ENCODE measurements around the gene FYTTD1.

Gene FYTTD1

GRCh38 chr3:197736491-197737318 lies 13.0 kb upstream of the FYTTD1 start, which contains the start of gene RUBCN:
RUBCN (minus strand) TSS chr3:197736904; CDS start chr3:197736719, 185 bp downstream.
- DNase-seq (ENCODE audit: extremely low read depth in 1 of 2, low read depth in 1 of 2), result peak; percentile 93 to 94

GRCh38 chr3:197737319-197737649 lies 12.4 kb upstream of the FYTTD1 start:
- no peak for DNase-seq (ENCODE audit: extremely low read depth in 1 of 2, low read depth in 1 of 2)

- no peak for DNase-seq (ENCODE audit: extremely low read depth in 1 of 2, low read depth in 1 of 2)
Observed at GRCh38 chr3:197737749-197738462, 11.8 kb upstream of the FYTTD1 start.

- no peak for DNase-seq (ENCODE audit: extremely low read depth in 1 of 2, low read depth in 1 of 2)
Observed at GRCh38 chr3:197742787-197743186, 6.9 kb upstream of the FYTTD1 start.

- DNase-seq (ENCODE audit: extremely low read depth in 1 of 2, low read depth in 1 of 2), result no peak
Observed at GRCh38 chr3:197746209-197746608, 3.5 kb upstream of the FYTTD1 start.

GRCh38 chr3:197746801-197747237 lies 2.9 kb upstream of the FYTTD1 start:
- DNase-seq (ENCODE audit: extremely low read depth in 1 of 2, low read depth in 1 of 2), result no peak

GRCh38 chr3:197748597-197749314 lies 927 bp upstream of the FYTTD1 start:
- no peak for DNase-seq (ENCODE audit: extremely low read depth in 1 of 2, low read depth in 1 of 2)

- DNase-seq (ENCODE audit: extremely low read depth in 1 of 2, low read depth in 1 of 2), result peak; percentile 33 to 43
Observed at GRCh38 chr3:197749315-197749600, 425 bp upstream of the FYTTD1 start.

GRCh38 chr3:197750396-197750831 lies 731 bp downstream of the FYTTD1 start:
- DNase-seq (ENCODE audit: extremely low read depth in 1 of 2, low read depth in 1 of 2), result peak; percentile 19 to 25

GRCh38 chr3:197750858-197751737 lies 1.4 kb downstream of the FYTTD1 start:
- peak in 1 of 2 donors; percentile 27 for DNase-seq (ENCODE audit: extremely low read depth in 1 of 2, low read depth in 1 of 2)

GRCh38 chr3:197752107-197752506 lies 2.4 kb downstream of the FYTTD1 start:
- peak in 1 of 2 donors; percentile 20 for DNase-seq (ENCODE audit: extremely low read depth in 1 of 2, low read depth in 1 of 2)

GRCh38 chr3:197753263-197753662 lies 3.6 kb downstream of the FYTTD1 start:
- no peak for DNase-seq (ENCODE audit: extremely low read depth in 1 of 2, low read depth in 1 of 2)

- no peak for DNase-seq (ENCODE audit: extremely low read depth in 1 of 2, low read depth in 1 of 2)
Observed at GRCh38 chr3:197756704-197757103, 7.0 kb downstream of the FYTTD1 start.

- DNase-seq (ENCODE audit: extremely low read depth in 1 of 2, low read depth in 1 of 2), result no peak
Observed at GRCh38 chr3:197758512-197758911, 8.8 kb downstream of the FYTTD1 start.

- DNase-seq (ENCODE audit: extremely low read depth in 1 of 2, low read depth in 1 of 2), result no peak
Observed at GRCh38 chr3:197761784-197762183, 12.1 kb downstream of the FYTTD1 start.

GRCh38 chr3:197775317-197775716 lies 25.6 kb downstream of the FYTTD1 start:
- DNase-seq (ENCODE audit: extremely low read depth in 1 of 2, low read depth in 1 of 2), result no peak

- DNase-seq (ENCODE audit: extremely low read depth in 1 of 2, low read depth in 1 of 2), result no peak
Observed at GRCh38 chr3:197782230-197782629, 32.5 kb downstream of the FYTTD1 start.

GRCh38 chr3:197784019-197784585 lies 34.4 kb downstream of the FYTTD1 start:
- no peak for DNase-seq (ENCODE audit: extremely low read depth in 1 of 2, low read depth in 1 of 2)

- no peak for DNase-seq (ENCODE audit: extremely low read depth in 1 of 2, low read depth in 1 of 2)
Observed at GRCh38 chr3:197787412-197787811, 37.7 kb downstream of the FYTTD1 start.

GRCh38 chr3:197789309-197789708 lies 39.6 kb downstream of the FYTTD1 start:
- no peak for DNase-seq (ENCODE audit: extremely low read depth in 1 of 2, low read depth in 1 of 2)
